HG03066 (cell line): ENCODE results near the gene GRB10.
"Not testable (repeated sequence)": the region's sequence is repeated elsewhere in the genome, so short reads cannot be mapped to it uniquely, and the experiment has no call there.

Experiments used
- ATAC-seq: cut with Tn5 transposase; IDR thresholded peaks from one replicate; pipeline ENCODE4 v1.9.1; 2021; ENCODE audit warnings: low read depth; ENCODE audit not compliant: unreplicated experiment

Gene GRB10

DNA sequence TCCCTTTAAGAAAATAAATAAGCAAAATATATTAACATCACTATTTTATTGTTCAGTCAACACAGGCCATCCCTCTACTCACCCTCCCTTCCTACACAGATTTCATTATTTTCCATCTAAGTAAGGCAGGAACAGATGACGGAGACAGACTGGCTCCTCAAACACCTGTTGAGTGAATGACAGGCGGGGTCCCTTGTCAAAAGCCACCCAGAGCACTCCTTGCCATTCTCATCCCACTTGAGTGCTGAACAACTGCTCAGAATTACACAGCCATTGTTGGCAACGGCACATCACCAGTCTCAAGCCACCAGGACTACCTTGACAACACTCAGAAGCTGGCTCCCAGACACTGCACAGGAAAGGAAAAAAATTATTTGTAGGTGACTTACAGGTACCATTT, 3.3 kb downstream of the GRB10 start:
- ATAC-seq, result no peak

DNA sequence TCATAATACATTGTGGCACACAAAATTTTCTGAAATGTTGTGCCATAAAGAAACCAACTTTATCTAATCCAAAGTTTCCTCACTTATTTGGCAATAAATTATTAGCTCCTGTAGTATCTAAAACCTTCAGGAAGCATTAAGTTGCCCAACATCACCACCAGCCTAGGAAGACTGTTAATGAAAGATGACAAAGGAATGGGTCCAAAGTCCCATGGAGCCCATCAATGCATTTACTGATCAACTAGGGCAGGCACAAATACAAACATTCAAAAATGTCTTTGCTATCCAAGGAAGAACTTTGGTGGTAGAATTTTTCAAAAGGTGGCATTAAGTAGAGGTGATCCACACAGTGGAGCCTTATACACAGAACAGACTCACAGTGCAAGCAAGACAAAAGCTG, 4.5 kb downstream of the GRB10 start:
- no peak for ATAC-seq

DNA sequence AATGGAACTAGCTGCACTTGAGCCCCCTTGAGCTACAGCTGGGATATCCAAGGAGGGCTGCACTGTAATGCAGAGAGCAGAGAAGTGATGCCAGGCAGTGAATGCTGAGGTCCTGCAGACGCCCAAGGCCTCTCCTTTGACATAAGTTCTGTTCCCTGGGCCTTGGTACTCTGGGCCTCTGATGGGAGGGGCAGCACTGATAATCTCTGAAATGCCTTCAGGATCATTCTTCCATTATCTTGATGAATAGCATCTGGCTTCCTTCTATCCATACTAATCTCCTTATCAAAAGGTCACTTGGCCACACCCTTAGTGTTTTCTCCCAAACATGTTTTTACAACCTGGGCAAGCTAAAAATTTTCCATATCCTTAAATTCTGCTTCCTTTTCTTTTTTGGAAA, 6.9 kb downstream of the GRB10 start:
- no peak for ATAC-seq

DNA sequence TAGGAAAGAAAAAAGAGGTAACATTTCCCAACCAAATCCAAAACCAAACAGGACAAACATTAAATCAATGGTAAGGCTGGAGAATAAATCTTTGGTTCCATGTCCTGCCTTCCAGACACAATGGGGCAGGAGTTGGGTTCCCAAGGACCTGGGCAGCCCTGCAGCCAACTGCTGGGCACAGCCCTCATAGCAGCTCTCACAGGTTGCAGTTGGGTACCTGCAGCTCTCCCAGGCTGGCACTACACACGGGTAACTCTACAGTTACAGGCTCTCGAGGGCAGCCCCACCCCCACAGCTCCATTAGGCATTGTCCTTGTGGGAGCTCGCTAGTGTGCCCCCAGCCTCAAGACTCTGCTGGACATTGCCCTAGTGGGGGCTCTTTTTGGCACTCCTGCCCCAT, 7.5 kb downstream of the GRB10 start:
- no peak for ATAC-seq

DNA sequence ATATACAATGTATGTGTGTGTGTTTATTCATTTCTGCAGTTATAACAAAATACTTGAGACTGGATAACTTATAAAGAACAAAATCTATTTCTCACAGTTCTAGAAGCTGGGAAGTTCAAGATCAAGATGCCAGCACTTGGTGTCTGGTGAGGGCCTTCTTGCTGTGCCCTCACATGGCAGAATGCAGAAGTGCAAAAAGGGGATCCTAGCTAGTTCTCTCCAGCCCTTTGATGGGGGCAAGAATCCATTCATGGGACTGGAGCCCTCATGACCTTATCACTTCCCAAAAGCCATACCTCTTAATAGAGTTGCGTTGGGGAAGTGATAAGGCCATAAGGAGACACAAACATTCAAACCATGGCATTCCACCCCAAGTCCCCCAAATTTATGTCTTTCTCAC, 8.4 kb downstream of the GRB10 start:
- no peak for ATAC-seq

DNA sequence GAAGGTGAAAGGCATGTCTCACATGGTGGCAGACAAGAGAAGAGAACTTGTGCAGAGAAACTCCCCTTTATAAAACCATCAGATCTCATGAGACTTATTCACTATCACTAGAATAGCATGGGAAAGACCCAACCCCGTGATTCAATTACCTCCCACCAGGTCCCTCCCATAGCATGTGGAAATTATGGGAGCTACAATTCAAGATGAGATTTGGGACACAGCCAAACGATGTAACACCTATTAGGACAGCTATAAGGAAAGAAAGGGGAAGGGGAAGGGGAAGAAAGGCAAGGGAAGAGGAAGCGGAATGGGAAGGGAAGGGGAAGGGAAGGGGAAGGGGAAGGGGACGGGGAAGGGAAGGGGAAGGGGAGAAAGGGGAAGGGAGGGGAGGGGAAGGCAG, 9.6 kb downstream of the GRB10 start:
- not testable (repeated sequence) for ATAC-seq

DNA sequence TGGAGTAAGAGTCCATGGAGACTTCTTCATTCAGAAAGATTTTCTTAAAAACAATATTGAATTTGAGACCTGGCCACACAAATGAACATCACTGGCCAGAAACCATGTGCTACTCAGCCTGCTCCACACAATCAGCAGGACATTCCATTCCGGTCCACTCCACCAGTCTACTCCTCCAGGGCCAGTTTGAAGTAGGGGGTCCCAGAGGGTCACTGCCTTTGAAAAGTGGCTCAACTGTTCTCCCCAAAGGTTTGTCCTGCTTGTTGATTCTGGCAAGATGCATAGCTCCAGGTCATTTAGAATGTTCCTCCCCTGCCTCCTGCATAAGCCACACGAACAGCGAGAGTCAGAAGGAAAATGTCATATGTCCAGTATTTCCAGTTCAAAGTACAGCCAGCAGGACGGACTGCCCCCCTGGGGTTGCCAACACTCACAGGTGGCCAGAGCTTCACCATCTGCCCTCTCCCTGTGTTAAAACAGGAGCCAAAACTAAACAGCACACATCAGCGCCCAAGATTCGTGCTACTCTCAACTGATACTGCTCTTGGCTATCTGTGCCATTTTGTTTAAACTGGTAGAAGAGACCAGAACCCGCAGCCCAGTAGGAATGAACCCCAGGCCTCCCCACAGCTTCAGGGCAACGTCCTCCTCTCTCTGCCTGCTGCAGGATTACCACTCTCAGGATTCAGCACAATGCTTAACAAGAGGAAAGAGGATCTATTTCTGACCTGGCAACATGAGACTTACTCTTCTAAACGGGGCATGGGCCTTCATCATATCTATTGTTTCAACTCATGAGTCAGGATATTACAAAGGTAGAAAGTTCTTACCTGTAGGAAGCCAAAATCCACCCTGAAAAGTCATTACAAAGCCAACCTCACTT, 11.3 kb downstream of the GRB10 start:
- ATAC-seq, result no peak

DNA sequence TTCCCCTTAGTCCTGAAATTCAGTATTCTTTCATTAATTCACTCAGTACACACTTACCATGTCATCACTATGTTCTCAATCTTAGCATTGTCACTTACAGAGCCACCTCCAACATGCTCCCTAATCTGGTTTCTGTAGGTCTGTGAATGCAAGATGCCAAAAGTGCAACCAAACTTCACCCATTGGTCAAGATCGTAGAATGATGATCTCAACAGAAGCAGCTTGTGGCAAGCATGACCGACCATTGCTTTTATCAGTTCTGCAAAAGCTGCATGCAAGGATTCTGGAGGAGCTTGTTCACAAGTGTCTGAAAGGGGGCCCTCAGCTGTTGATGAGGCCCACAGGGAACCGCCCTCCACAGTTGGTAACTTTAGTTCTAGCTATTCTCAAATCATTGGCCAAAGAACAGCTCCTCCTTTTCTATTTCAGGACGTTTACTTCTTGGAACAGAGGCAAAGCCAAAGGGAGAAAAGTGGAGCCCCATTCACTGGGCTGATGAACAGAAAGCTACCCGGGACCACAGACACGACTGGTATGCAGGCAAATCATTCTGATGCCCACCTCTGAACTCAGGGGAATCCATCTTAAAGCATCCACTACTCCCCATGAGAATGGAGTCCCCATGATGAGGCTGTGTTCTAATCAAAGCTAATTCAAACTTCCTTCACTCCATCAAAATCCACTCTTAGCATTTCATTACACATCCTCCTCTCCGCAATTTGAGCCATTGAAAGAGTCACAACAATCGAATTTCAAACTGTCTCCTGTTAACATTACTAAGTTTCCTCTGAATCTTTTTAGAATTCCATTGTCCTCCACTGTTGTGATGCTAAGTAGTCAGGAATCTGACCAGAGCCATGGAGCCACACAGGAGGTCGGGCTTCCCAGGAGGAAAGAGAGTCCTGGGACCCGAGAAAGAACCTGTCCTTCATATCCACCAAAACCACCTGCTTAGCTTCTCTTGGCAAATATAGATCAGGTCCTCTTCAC, 13.9 kb downstream of the GRB10 start:
- no peak for ATAC-seq

DNA sequence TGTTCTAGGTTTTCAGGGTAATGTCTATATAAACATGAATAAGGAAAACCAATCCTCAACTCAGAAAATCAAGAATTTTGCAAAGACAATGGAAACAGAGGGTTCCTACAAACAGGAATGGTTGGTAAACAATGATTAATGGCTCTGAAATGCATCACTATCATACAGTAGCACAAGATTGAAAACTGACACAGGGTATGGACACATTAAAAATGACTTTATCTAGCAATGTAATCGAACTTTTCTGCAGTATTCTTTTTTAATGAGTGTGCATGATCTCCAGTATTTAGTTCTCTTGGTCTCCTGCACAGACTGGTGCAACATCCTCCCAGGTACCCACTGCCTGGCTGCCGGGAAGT, 15.9 kb downstream of the GRB10 start:
- ATAC-seq, result no peak

DNA sequence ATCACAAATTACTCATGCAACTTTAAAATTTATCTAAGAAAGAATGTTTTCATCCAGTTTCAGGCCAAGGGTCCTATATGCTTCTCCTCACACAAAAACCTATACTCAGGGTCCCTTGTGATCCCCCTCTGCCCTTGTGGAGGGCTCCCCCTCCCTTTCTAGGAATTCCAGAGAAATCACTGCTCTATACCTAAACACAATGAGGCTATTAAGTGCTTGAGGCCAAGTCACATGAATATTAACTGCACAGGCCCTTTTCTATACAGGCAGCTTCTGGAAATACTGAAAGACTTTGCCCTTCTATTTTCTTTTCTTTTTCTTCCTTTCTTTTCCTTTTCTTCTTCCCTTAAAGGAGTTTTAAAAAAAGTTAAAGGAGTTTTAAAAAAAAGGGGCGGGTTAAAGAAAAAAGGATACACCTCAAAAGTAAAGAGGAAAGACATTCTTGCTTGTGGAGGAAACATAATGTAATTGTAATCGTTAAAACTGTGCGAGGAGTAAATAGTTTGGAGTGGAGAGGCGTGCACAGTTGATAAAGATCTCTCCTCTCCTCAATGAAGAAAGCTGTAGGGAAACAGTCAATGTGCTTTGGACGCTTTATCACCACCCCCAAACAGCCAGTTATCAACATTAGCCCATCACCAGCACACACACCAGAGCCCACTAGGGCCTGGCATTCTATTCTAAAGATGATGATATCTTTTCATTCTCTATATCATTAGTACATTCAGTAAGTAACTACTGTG, 16.4 kb downstream of the GRB10 start:
- no peak for ATAC-seq

DNA sequence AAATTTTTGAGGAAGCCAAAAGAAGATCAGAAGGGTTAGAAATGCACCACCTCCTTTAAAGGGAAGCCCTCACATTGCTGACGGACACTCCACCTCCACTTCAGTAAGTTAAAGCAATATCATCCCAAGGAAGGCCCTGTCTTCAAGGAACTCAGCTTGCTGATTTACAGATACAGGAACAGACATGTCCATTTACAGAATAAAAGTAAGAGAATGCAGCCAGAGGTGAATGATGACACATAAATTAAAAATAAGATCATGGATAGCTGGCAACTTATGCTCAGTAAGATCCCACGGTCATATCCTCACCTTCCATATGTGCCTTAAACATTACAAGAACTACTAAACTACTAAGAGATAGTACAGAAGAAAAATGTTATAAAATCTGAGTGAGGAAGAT, 20.4 kb downstream of the GRB10 start:
- no peak for ATAC-seq

DNA sequence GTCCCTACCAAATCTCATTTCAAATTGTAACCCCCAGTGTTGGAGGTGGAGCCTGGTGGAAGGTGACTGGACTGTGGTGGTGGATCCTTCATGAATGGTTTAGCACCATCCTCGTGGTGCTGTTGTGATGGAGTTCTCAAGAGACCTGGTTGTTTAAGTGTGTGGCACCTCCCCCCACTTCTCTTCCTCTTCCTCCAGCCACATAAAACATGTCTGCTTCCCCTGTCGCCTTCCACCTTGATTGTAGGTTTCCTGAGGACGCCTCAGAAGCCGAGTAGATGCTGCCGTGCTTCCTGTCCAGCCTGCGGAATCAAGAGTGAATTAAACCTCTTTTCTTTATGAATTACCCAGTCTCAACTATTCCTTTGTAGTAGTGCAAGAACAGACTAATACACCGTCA, 21.0 kb downstream of the GRB10 start:
- no peak for ATAC-seq

DNA sequence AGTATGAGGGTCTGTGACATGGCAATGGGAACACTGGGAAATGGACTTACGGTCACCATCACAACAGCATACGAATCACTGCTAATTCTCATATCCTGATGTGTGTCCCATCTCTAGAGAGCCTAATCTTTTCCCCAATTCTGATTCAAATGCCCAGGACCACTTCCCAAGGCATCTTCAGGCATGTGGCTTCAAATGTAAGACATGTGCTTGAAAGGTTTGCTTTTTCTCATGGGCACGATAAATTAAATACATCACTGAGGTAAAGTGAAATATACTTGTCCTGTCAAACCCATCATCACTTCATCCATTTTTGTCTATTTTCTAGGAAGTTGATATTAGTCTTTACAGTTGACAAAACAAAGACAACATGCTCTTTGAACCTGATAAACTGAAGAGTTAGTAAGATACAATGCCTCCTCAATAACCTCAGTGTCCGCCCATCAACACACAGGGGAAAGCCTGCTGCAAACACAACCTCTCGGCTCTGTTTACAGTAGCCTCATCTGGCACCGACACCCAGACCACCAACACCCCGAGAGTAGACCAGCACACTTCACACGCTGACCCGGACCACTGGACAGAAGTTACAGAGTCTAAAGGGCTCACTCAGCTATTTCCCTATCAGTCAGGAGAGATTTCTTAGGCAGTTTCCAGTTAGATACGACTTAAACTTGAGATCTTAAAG, 24.8 kb downstream of the GRB10 start:
- no peak for ATAC-seq

DNA sequence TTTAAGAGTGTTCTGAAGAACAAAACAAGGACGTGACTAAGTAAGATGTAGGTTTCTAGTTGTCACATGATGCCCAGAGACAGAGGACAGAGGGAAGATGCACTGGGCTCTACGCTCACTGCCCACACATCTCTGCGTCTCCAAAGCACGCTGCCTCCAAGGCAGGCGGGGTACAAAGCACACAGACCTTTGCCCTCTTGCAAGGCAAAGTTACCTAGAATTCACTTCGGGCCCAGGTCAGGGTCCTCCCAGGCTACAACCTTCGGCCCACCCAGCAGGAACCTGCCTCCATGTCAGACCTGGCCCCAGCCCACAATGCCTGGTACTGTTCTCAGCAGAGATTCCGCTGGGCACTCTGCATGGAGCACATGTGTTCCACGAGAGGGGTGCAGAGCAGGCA, 26.5 kb downstream of the GRB10 start:
- no peak for ATAC-seq

DNA sequence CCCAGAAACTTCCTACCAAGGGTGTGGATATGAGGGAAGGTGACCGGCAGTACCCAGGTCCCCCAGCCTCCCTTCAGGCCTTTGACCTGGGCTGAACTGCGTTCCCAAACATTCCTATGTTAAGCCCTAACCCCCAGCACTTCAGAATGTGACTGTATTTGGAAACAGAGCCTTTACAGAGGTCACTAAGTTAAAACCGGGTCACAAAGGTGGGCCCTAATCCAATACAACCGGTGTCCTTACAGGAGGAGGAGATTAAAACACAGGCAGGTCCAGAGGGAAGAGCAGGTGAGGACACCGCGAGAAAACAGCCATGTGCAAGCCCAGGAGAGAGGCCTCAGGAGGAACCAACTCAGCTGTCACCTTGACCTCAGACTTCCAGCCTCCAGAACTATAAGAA, 28.0 kb downstream of the GRB10 start:
- ATAC-seq, result no peak

DNA sequence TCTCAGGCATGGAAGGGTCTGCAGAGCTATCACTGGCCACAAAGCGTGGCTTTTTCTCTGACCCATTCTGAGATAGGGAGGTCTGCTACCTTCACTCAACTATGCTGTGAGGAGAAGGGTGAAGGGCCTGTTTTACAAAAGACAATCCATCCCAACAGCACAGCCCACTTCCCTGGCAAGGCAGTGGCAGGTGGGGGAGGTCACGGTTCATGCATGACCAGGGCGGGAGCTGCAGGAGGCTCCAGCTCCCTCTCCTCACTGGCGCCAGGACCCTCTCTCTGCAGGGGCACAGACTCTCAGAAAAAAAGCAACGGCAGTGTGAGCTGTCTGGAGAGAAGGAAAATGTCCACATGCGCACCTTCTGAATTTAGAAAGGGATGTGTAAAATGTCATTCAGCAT, 28.5 kb downstream of the GRB10 start:
- no peak for ATAC-seq

DNA sequence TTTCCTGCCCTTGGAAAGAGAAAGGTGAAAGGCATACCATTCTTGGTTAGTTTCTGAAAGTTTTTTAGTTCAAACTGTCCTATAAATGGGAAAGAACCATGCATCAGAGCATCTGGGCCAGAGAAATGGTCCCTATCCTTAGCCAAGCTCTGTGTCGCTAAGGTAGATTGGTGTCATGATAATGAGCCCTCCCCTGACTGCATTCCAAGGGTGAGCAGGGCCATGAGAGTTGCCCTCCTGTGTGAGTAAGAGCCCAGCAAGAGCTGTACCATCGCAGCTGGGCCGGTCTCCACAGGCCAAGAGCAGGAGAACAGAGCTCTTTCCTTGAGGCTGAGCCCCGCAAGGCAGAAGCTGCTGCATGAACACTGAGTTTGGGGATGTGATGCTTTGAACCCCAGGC, 30.3 kb downstream of the GRB10 start:
- ATAC-seq, result no peak

DNA sequence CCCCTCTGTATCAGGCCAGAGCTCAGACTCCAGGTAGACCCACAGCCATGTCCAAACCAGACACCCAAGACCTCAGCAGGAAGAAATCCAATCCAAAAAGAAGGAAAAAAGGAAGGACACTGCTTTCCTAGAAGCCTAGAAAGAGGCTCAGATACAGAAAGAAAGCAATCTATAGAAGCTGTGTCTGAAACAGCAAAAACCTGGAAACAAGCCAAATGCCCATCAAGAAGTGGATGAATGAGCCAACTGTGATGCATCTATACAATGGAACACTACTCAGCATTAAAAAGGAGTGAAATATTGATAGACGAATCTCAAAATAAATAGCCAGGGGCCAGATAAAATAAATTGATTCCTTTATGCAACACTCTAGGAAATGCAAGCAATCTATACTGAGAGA, 31.6 kb downstream of the GRB10 start:
- ATAC-seq, result no peak

DNA sequence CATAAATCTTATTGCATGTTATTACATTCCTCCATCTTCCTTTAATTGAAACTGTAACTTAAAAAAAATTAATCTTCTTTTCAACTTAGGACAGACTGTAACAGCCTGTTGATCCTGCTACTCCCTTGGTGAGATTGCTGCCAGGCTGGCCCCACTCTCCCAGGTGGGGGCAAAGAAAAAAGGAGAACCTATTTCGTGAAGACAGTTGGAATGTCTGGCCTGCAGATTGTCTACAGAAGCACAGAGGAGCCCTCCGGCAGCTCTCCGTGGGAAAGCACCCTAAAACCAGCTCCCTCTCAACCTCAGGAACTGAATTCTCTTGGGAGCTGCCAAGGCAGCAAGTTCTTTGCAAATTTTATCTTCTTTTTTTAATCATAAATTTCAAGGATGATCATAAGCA, 32.8 kb downstream of the GRB10 start:
- no peak for ATAC-seq

DNA sequence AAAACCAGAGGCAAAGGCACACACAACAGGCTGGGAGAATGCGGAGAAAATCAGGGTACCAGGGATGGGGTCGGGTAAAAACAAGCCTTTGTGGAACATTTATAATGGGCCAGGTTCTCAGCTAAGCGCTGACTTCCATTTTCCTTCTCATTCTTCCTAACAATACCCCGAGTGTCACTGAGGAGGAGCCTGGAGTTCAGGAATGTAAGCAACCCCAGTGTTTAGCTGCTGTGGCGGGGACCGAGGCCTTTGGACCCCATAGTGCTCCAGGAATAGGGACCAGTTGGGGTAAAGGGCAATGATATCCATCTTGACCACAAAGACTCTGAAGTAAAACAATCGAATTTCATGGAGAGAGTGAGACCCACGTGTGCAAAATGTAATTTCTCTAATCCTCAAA, 34.2 kb downstream of the GRB10 start:
- no peak for ATAC-seq
